Measurements from ENCODE around the gene KPNA6. TPM values are rescaled to one million over a fixed set of nuclear protein-coding genes. Genes with fewer than 3 reads are reported as not detected.
"Not testable (repeated sequence)": the region's sequence is repeated elsewhere in the genome, so short reads cannot be mapped to it uniquely, and the experiment has no call there.

The KPNA6 gene
- total RNA-seq, 1 donor from 2014 or later = 28.7 TPM

DNA sequence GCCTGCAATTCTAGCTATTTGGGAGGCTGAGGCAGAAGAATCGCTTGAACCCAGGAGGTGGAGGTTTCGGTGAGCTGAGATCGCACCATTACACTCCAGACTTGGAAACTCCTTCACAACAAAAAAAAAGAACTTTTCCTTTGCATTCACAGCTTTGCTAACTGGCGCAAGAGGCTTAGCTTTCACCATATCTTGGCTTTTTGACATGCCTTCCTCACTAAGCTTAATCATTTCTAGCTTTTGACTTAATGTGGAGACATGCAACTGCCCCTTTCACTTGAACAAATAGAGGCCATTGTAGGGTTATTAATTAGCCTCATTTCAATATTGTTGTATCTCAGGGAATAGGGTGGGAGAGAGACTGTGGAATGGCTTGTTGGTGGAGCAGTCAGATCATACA, 8.7 kb downstream of the KPNA6 start:
- no peaks in the 10 kb centered on the region for H3K36me3 ChIP-seq
- no peaks in the 10 kb centered on the region for H3K9me3 ChIP-seq
- no peak overlapping the region for H3K4me3 ChIP-seq
- intact Hi-C loops (cut with DNase I) = no loop called here
- H3K27ac ChIP-seq = no peak overlapping the region
- H3K27me3 ChIP-seq = no peaks in the 10 kb centered on the region
- DNase-seq (ENCODE audit: extremely low spot score in 2 of 2) = no peak
- peaks cover 63% of the 10 kb centered on the region for H3K4me1 ChIP-seq
- TF ChIP-seq POLR2AphosphoS5 (IDR thresholded peaks at IDR 0.05; ENCODE audit: insufficient read depth in 1 of 2, low read depth in 1 of 2) (no peak), POLR2A (IDR thresholded peaks at IDR 0.05) (no peak)
- TF ChIP-seq, protein P1, sequence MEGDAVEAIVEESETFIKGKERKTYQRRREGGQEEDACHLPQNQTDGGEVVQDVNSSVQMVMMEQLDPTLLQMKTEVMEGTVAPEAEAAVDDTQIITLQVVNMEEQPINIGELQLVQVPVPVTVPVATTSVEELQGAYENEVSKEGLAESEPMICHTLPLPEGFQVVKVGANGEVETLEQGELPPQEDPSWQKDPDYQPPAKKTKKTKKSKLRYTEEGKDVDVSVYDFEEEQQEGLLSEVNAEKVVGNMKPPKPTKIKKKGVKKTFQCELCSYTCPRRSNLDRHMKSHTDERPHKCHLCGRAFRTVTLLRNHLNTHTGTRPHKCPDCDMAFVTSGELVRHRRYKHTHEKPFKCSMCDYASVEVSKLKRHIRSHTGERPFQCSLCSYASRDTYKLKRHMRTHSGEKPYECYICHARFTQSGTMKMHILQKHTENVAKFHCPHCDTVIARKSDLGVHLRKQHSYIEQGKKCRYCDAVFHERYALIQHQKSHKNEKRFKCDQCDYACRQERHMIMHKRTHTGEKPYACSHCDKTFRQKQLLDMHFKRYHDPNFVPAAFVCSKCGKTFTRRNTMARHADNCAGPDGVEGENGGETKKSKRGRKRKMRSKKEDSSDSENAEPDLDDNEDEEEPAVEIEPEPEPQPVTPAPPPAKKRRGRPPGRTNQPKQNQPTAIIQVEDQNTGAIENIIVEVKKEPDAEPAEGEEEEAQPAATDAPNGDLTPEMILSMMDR (IDR thresholded peaks at IDR 0.05) = no peak

DNA sequence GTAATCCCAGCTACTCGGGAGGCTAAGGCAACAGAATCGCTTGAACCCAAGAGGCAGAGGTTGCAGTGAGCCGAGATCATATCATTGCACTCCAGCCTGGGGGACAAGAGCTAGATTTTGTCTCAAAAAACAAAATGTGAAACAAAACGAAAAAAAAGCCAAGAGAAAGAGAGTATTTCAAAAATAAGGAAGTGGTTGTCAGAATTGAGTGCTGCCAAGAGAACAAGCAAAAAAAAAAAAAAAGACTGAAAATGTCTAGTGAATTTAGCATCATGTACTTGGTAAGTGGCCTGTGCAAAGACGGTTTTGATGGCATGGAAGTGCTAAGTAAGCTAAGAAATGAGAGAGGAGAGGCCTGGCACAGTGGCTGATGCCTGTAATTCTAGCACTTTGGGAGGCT, 14.3 kb downstream of the KPNA6 start:
- intact Hi-C loops (cut with DNase I) = no loop called here
- DNase-seq (ENCODE audit: extremely low spot score in 2 of 2) = no peak
- peaks cover 54% of the 10 kb centered on the region for H3K4me1 ChIP-seq
- H3K4me3 ChIP-seq = no peak overlapping the region
- no peak for TF ChIP-seq POLR2AphosphoS5 (IDR thresholded peaks at IDR 0.05; ENCODE audit: insufficient read depth in 1 of 2, low read depth in 1 of 2)
- no peak for TF ChIP-seq POLR2A (IDR thresholded peaks at IDR 0.05)
- TF ChIP-seq, protein P1 (IDR thresholded peaks at IDR 0.05) = no peak
- no peaks in the 10 kb centered on the region for H3K27me3 ChIP-seq
- no peaks in the 10 kb centered on the region for H3K9me3 ChIP-seq
- H3K36me3 ChIP-seq = no peaks in the 10 kb centered on the region
- no peak overlapping the region for H3K27ac ChIP-seq

DNA sequence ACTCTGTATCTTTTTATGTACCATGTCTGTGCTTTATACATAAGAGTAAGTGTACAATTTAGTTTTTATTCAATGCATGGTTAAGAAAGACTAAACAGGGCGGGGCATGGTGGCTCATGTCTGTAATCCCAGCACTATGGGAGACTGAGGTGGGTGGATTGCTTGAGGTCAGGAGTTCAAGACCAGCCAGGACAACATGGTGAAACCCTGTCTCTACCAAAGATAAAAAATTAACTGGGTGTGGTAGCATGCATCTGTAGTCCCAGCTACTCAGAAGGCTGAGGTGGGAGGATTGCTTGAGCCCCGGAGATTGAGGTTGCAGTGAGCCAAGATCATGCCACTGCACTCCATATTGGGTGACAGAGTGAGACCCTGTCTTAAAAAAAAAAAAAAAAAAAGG, 15.5 kb downstream of the KPNA6 start:
- H3K9me3 ChIP-seq; DNase-seq (ENCODE audit: extremely low spot score in 2 of 2); intact Hi-C loops (cut with DNase I); H3K27ac ChIP-seq; H3K4me3 ChIP-seq; H3K36me3 ChIP-seq; H3K27me3 ChIP-seq: not testable (repeated sequence)
- peaks cover 55% of the 10 kb centered on the region for H3K4me1 ChIP-seq

DNA sequence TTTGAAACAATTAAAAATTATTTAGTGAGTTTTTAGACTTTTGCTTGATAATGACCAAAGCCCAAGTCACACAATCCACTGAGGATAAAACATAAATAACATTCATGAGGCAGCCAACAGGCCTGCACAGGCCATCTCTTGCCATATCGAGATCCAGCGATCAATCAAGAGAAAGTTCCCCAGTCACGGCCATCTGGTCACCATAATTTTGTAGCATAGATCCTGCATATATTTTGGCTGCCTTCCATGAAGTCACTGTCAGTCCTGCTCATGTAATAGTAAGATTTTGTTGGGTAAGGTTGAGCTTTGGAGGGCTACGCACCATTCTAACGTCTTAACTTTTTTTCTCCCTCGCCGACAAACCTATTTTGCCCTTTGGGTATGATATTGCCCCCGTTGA, 17.5 kb downstream of the KPNA6 start:
- intact Hi-C loops (cut with DNase I) = no loop called here
- Histone ChIP-seq H3K27me3 (no peaks in the 10 kb centered on the region), H3K36me3 (no peaks in the 10 kb centered on the region), H3K4me1 (peaks cover 63% of the 10 kb centered on the region), H3K27ac (no peak overlapping the region), H3K9me3 (no peaks in the 10 kb centered on the region), H3K4me3 (no peak overlapping the region)
- DNase-seq (ENCODE audit: extremely low spot score in 2 of 2) = no peak
- TF ChIP-seq, protein P1 (IDR thresholded peaks at IDR 0.05) = no peak
- no peak for TF ChIP-seq POLR2AphosphoS5 (IDR thresholded peaks at IDR 0.05; ENCODE audit: insufficient read depth in 1 of 2, low read depth in 1 of 2)
- TF ChIP-seq POLR2A (IDR thresholded peaks at IDR 0.05) = no peak

DNA sequence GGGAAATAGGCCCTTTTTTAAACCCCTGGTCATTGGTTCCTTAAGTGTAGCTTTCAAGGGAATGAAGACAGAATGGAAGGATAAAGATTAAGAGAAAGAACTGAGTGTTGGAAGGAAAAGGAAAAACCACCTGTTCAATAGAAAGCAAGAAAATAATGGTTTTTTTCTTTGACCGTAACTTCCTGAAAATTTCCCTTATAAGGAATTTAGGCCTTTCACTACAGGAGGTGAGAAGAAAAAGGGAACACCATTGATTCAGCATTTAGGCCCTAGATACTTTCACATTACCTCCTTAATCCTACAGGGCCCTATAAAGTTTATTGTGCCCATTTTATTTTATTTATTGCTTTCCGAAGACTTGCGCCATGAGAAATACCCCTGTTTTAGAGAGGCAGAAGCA, 18.9 kb downstream of the KPNA6 start:
- Histone ChIP-seq H3K27me3 (no peaks in the 10 kb centered on the region), H3K4me1 (peaks cover 51% of the 10 kb centered on the region), H3K27ac (no peak overlapping the region), H3K4me3 (no peak overlapping the region), H3K9me3 (no peaks in the 10 kb centered on the region), H3K36me3 (no peaks in the 10 kb centered on the region)
- intact Hi-C loops (cut with DNase I) = no loop called here
- TF ChIP-seq, protein P1 (IDR thresholded peaks at IDR 0.05) = no peak
- TF ChIP-seq POLR2AphosphoS5 (IDR thresholded peaks at IDR 0.05; ENCODE audit: insufficient read depth in 1 of 2, low read depth in 1 of 2) (no peak), POLR2A (IDR thresholded peaks at IDR 0.05) (no peak)
- DNase-seq (ENCODE audit: extremely low spot score in 2 of 2) = no peak

Measured in vagina (tissue), 2 donors.